Esophagus muscularis mucosa (tissue), 4 donors: ENCODE measurements around the gene MTHFS. TPM values are rescaled to one million over a fixed set of nuclear protein-coding genes. Genes with fewer than 3 reads are reported as not detected.
"Not testable (repeated sequence)": the region's sequence is repeated elsewhere in the genome, so short reads cannot be mapped to it uniquely, and the experiment has no call there.

Experiments used
- DNase-seq: peaks from one replicate; pipeline ENCODE4 v3.0.0-alpha.2; 2017; ENCODE audit errors: extremely low spot score
- H3K27ac ChIP-seq, 4 donors: fragments of 200-600 bp; sonication (generic); replicated peaks in 1 of 4; 1 replicate in 3 of 4; 2 replicates in 1 of 4; pipeline ENCODE4 v1.5.1; 2016 to 2019; ENCODE audit warnings: mild to moderate bottlenecking in 1 of 4
- H3K27me3 ChIP-seq, 4 donors: fragments of 200-600 bp; sonication (generic); one replicate each; pipeline versions ENCODE4 v1.5.1 to v1.6.0; 2016 to 2019
- H3K36me3 ChIP-seq, 4 donors: fragments of 200-600 bp; sonication (generic); one replicate each; pipeline ENCODE4 v1.5.1; 2016 to 2019
- H3K4me1 ChIP-seq, 4 donors: fragments of 200-600 bp; sonication (generic); one replicate each; pipeline ENCODE4 v1.5.1; 2016 to 2019
- H3K4me3 ChIP-seq, 4 donors: fragments of 200-600 bp; sonication (generic); 1 replicate in 2 of 4; 2 replicates in 2 of 4; pipeline ENCODE4 v1.5.1; 2016 to 2019; ENCODE audit warnings: mild to moderate bottlenecking in 4 of 4, moderate library complexity in 1 of 4
- H3K9me3 ChIP-seq, 4 donors: fragments of 200-600 bp; sonication (generic); 1 replicate in 3 of 4; 2 replicates in 1 of 4; pipeline ENCODE4 v1.5.1; 2016 to 2019
- EP300 ChIP-seq: sonication (generic); formaldehyde crosslinking; IDR thresholded peaks from one replicate; pipeline ENCODE4 v1.6.1; 2017; ENCODE audit warnings: antibody characterized with exemption
- POLR2A ChIP-seq: fragments of 450-650 bp; IDR thresholded peaks from one replicate; pipeline ENCODE4 v1.6.1; 2017; ENCODE audit warnings: antibody characterized with exemption, moderate library complexity, mild to moderate bottlenecking, low read depth
- POLR2AphosphoS5 ChIP-seq, 2 donors: sonication (generic); formaldehyde crosslinking; IDR thresholded peaks; one replicate each; pipeline ENCODE4 v1.6.1; 2017; ENCODE audit warnings: antibody characterized with exemption in 2 of 2
- WGBS: methylation state at CpG from one replicate; pipeline ENCODE4 v1.1.5; 2018; 5-methylcytosine and 5-hydroxymethylcytosine counted together
- intact Hi-C: fragments of 100-400 bp; cut with DNase I; formaldehyde crosslinking; loops from one replicate; pipeline ENCODE4 v1.15.1; 2023
- total RNA-seq, 4 donors: library from RNA; depleted of rRNA; stranded (reverse); fragments of >200 nt; gene quantifications; one replicate each; pipeline versions ENCODE4 v1.1.0 to v1.2.1, GENCODE V29; 2016
- TF ChIP-seq, protein P1 (sequence below), 3 experiments: fragments of 200-600 bp in 2 of 3; fragments of 450-650 bp in 1 of 3; sonication (generic) in 2 of 3; IDR thresholded peaks; one replicate each; pipeline ENCODE4 v1.5.1; 2017 to 2019; ENCODE audit warnings: antibody characterized with exemption in 3 of 3, mild to moderate bottlenecking in 2 of 3, moderate library complexity in 1 of 3

The MTHFS gene
- total RNA-seq, 4 donors from 2014 or later = 8.8 to 21.2 (median 13.1) TPM

DNA sequence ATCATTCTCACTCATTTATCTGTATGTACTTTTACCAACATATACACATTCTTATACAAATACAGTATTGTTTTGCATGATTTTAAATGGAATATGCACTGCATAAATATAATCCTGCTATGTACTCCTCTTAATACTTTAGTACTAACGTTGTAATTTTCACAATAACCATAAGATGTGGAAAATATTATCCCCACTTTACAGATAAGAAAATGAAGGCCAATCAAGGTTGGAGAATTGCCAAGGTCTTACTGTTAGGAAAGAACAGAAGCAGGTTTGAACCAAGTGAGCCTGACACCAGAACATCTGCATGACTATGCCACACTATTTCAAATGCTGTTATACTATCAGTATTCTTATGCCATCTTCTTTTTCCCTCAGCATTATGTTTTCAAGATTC lies 41.3 kb upstream of the MTHFS start:
- no peak overlapping the region for H3K27ac ChIP-seq
- 94% methylated on average over 1 of the region's 1 CpG for WGBS
- H3K36me3 ChIP-seq = no peaks in the 10 kb centered on the region
- TF ChIP-seq, protein P1, sequence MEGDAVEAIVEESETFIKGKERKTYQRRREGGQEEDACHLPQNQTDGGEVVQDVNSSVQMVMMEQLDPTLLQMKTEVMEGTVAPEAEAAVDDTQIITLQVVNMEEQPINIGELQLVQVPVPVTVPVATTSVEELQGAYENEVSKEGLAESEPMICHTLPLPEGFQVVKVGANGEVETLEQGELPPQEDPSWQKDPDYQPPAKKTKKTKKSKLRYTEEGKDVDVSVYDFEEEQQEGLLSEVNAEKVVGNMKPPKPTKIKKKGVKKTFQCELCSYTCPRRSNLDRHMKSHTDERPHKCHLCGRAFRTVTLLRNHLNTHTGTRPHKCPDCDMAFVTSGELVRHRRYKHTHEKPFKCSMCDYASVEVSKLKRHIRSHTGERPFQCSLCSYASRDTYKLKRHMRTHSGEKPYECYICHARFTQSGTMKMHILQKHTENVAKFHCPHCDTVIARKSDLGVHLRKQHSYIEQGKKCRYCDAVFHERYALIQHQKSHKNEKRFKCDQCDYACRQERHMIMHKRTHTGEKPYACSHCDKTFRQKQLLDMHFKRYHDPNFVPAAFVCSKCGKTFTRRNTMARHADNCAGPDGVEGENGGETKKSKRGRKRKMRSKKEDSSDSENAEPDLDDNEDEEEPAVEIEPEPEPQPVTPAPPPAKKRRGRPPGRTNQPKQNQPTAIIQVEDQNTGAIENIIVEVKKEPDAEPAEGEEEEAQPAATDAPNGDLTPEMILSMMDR (IDR thresholded peaks at IDR 0.05) = no peak
- TF ChIP-seq POLR2AphosphoS5 (IDR thresholded peaks at IDR 0.05) = no peak
- TF ChIP-seq POLR2A = no peak
- no peak for TF ChIP-seq EP300
- no peak for DNase-seq
- peaks cover 0 to 48% (median 0%) of the 10 kb centered on the region in 4 donors for H3K27me3 ChIP-seq
- no peaks in the 10 kb centered on the region for H3K9me3 ChIP-seq
- no peaks in the 10 kb centered on the region for H3K4me1 ChIP-seq
- intact Hi-C loops = no loop called here
- no peak overlapping the region for H3K4me3 ChIP-seq

DNA sequence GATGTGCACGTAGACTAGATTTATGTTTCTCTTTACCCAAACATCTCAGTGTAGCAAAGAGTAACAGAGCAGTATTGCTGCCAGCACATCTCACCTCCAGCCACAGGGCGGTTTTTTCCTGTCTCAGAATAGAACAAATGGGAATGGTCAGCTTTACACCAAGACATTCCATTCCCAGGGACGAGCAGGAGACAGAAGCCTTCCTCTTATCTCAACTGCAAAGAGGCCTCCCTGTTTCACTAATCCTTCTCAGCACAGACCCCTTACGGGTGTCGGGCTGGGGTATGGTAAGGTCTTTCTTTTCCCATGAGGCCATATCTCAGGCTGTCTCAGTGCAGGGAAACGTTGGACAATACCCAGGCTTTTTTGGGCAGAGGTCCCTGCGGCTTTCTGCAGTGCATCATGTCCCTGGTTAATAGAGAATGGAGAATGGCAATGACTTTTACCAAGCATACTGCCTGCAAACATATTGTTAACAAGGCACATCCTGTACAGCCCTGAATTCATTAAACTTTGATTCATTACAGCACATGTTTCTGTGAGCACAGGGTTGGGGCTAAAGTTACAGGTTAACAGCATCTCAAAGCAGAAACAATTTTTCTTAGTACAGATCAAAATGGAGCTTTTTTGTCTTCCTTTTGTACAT lies 38.9 kb upstream of the MTHFS start:
- H3K4me3 ChIP-seq, H3K27ac ChIP-seq, H3K4me1 ChIP-seq, DNase-seq, H3K36me3 ChIP-seq, H3K9me3 ChIP-seq, intact Hi-C loops: not testable (repeated sequence)
- peaks cover 0 to 45% (median 0%) of the 10 kb centered on the region in 4 donors for H3K27me3 ChIP-seq
- 46% methylated on average over 7 of the region's 7 CpGs for WGBS

DNA sequence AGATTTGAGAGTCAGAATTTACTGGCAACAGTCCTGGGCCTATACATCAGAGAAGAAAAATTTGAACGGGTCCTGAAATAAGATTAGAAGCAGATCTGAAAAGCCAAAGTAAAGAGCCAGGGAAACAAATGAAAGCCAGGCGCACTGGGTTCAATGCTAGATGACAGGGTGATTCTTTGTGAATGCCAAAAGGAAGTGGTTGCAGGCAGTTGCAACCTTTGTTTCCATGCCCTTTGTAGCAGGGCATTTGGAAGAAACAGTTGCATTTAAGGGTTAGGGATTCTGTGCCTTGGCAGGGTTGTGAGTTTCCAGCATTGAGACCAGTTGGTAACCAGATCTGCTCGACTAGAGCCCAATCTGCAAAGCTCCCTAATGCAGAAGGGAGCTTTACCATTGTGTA lies 36.4 kb upstream of the MTHFS start:
- Histone ChIP-seq H3K36me3 (no peaks in the 10 kb centered on the region), H3K4me3 (no peak overlapping the region), H3K9me3 (no peaks in the 10 kb centered on the region), H3K27me3 (peaks cover 0 to 36% (median 0%) of the 10 kb centered on the region in 4 donors), H3K27ac (no peak overlapping the region), H3K4me1 (no peaks in the 10 kb centered on the region)
- intact Hi-C loops = no loop called here
- DNase-seq = no peak
- TF ChIP-seq POLR2AphosphoS5 (IDR thresholded peaks at IDR 0.05) = no peak
- TF ChIP-seq POLR2A = no peak
- TF ChIP-seq EP300 = no peak
- TF ChIP-seq, protein P1 (IDR thresholded peaks at IDR 0.05) = no peak
- 65% methylated on average over 3 of the region's 3 CpGs for WGBS

DNA sequence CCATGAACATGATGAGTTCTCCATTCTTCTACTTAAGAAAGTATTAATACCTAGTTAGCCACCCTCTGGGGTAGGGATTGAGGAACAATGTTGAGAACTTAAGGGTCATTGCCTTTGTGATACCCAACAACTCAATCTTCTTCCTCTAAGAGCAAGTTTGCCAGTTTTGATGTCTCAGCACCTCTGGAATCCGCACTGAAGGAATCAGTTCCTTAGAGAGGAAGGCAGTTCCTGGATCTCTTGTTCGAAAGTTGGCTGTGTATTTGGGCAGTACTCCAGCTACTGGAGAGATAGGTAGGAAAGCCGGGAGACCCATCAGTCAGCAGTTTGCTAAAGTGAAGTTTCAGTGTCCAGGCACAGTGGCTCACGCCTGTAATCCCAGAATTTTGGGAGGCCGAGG lies 35.6 kb upstream of the MTHFS start:
- no peak for DNase-seq
- Histone ChIP-seq H3K4me3 (no peak overlapping the region), H3K4me1 (no peaks in the 10 kb centered on the region), H3K36me3 (no peaks in the 10 kb centered on the region), H3K9me3 (no peaks in the 10 kb centered on the region), H3K27ac (no peak overlapping the region), H3K27me3 (peaks cover 0 to 36% (median 0%) of the 10 kb centered on the region in 4 donors)
- 63% methylated on average over 5 of the region's 5 CpGs for WGBS
- TF ChIP-seq POLR2A = no peak
- TF ChIP-seq EP300 = no peak
- TF ChIP-seq, protein P1 (IDR thresholded peaks at IDR 0.05) = no peak
- TF ChIP-seq POLR2AphosphoS5 (IDR thresholded peaks at IDR 0.05) = no peak
- intact Hi-C loops = no loop called here

DNA sequence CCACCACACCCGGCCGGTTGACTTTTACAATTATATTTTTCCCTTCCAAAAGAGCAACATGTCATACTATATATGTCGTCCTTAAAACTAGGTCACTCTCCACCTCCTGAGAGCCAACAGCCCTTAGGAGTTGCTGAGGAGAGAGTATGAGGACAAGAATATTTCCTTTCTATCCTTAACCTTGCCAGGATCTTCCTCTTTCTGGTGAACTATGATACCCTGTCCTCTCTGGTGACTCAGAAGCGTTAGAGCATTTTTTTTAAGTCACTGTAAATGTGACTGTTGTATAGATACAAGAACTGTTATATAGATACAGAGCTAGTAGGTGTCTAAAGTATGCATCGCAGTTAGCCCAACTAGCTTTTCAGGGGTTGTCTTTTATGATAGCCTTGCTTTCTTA lies 33.7 kb upstream of the MTHFS start:
- no peak overlapping the region for H3K4me3 ChIP-seq
- H3K9me3 ChIP-seq = no peaks in the 10 kb centered on the region
- no peak overlapping the region for H3K27ac ChIP-seq
- 83% methylated on average over 5 of the region's 5 CpGs for WGBS
- TF ChIP-seq POLR2A (no peak), EP300 (no peak), POLR2AphosphoS5 (IDR thresholded peaks at IDR 0.05) (no peak)
- TF ChIP-seq, protein P1 (IDR thresholded peaks at IDR 0.05) = no peak
- H3K36me3 ChIP-seq = no peaks in the 10 kb centered on the region
- no peaks in the 10 kb centered on the region for H3K4me1 ChIP-seq
- intact Hi-C loops = no loop called here
- H3K27me3 ChIP-seq = peaks cover 0 to 22% (median 0%) of the 10 kb centered on the region in 4 donors
- no peak for DNase-seq
